HEK293 (cell line): ENCODE results near the gene CATSPERZ.

Experiments used
- CTCF ChIA-PET: fragments of 350-600 bp; formaldehyde crosslinking; extraction: SDS; loops from one replicate; lab custom pipeline; 2021; ENCODE audit warnings: antibody characterized with exemption; lab: Yijun Ruan, JAX
- POLR2A ChIA-PET: fragments of 300-600 bp; formaldehyde crosslinking; extraction: SDS; loops from one replicate; lab custom pipeline; 2020; ENCODE audit warnings: antibody characterized with exemption, inconsistent platforms; lab: Yijun Ruan, JAX
- H3K27ac ChIP-seq: fragments of 200-500 bp; sonication (Bioruptor generic); 2 replicates; pipeline ENCODE4 v1.5.1; 2014; ENCODE audit warnings: low read depth, low read length, control low read depth, inconsistent platforms; ENCODE audit errors: extremely low read depth
- H3K36me3 ChIP-seq, 2 experiments: fragments of 200-500 bp in 1 of 2; sonication (Bioruptor generic) in 1 of 2; 1 replicate in 1 of 2; 2 replicates in 1 of 2; pipeline ENCODE4 v1.5.1; 2014 to 2017; ENCODE audit warnings: inconsistent platforms in 2 of 2, low read length in 2 of 2; ENCODE audit not compliant: control insufficient read depth in 2 of 2, insufficient read depth in 1 of 2
- H3K4me1 ChIP-seq: fragments of 200-500 bp; sonication (Bioruptor generic); 2 replicates; pipeline ENCODE4 v1.5.1; 2014; ENCODE audit warnings: mild to moderate bottlenecking, low read length, inconsistent platforms; ENCODE audit not compliant: control insufficient read depth, insufficient read depth
- H3K4me3 ChIP-seq: 2 replicates; pipeline ENCODE4 v1.5.1; 2011; ENCODE audit warnings: low read depth, mild to moderate bottlenecking, control low read depth, low read length, moderate library complexity
- H3K9me3 ChIP-seq: fragments of 200-500 bp; sonication (Bioruptor generic); 2 replicates; pipeline ENCODE4 v1.5.1; 2014; ENCODE audit warnings: low read depth, low read length, inconsistent platforms; ENCODE audit not compliant: control insufficient read depth, insufficient read depth
- GLI4 ChIP-seq: fragments of 450-650 bp; formaldehyde crosslinking; IDR thresholded peaks from 2 replicates; pipeline ENCODE4 v1.5.1; 2016; ENCODE audit warnings: missing biosample characterization, missing genetic modification characterization
- GLIS1 ChIP-seq: fragments of 450-650 bp; formaldehyde crosslinking; IDR thresholded peaks from 2 replicates; pipeline ENCODE4 v1.5.1; 2016; ENCODE audit warnings: missing biosample characterization, missing genetic modification characterization
- GLIS2 ChIP-seq: fragments of 450-650 bp; formaldehyde crosslinking; IDR thresholded peaks from 2 replicates; pipeline ENCODE4 v1.5.1; 2016; ENCODE audit warnings: missing biosample characterization, missing genetic modification characterization
- KLF7 ChIP-seq: fragments of 450-650 bp; formaldehyde crosslinking; IDR thresholded peaks from 2 replicates; pipeline ENCODE4 v1.5.1; 2016; ENCODE audit warnings: missing biosample characterization, missing genetic modification characterization, borderline replicate concordance
- PRDM1 ChIP-seq: fragments of 450-650 bp; formaldehyde crosslinking; IDR thresholded peaks from 2 replicates; pipeline ENCODE4; 2016; ENCODE audit warnings: missing biosample characterization, missing genetic modification characterization
- SCRT2 ChIP-seq: fragments of 450-650 bp; formaldehyde crosslinking; IDR thresholded peaks from 2 replicates; pipeline ENCODE4 v1.5.1; 2016; ENCODE audit warnings: missing biosample characterization, missing genetic modification characterization
- ZIC2 ChIP-seq: fragments of 450-650 bp; formaldehyde crosslinking; IDR thresholded peaks from 2 replicates; pipeline ENCODE4 v1.5.1; 2016; ENCODE audit warnings: missing biosample characterization, missing genetic modification characterization
- ZNF133 ChIP-seq: fragments of 450-650 bp; formaldehyde crosslinking; IDR thresholded peaks from 2 replicates; pipeline ENCODE4 v1.5.1; 2016; ENCODE audit warnings: missing biosample characterization, missing genetic modification characterization
- ZNF146 ChIP-seq: fragments of 450-650 bp; formaldehyde crosslinking; IDR thresholded peaks from 2 replicates; pipeline ENCODE4 v1.5.1; 2016; ENCODE audit warnings: missing biosample characterization, missing genetic modification characterization
- ZNF501 ChIP-seq: fragments of 450-650 bp; formaldehyde crosslinking; IDR thresholded peaks from 2 replicates; pipeline ENCODE4 v1.5.1; 2016; ENCODE audit warnings: missing biosample characterization, missing genetic modification characterization
- ZNF623 ChIP-seq: fragments of 450-650 bp; formaldehyde crosslinking; IDR thresholded peaks from 2 replicates; pipeline ENCODE4 v1.5.1; 2016; ENCODE audit warnings: missing biosample characterization, missing genetic modification characterization
- TF ChIP-seq, protein P1 (sequence below): fragments of 450-650 bp; formaldehyde crosslinking; IDR thresholded peaks from 2 replicates; pipeline ENCODE4 v1.5.1; 2017; ENCODE audit warnings: missing biosample characterization, missing genetic modification characterization
- TF ChIP-seq, protein P2 (sequence below): fragments of 450-650 bp; formaldehyde crosslinking; IDR thresholded peaks from 2 replicates; pipeline ENCODE4 v1.5.0; 2017; ENCODE audit warnings: missing biosample characterization, missing genetic modification characterization, borderline replicate concordance
- TF ChIP-seq, protein P3 (sequence below): fragments of 450-650 bp; formaldehyde crosslinking; conservative IDR thresholded peaks from 2 replicates; pipeline ENCODE4 v1.5.1; 2016; ENCODE audit warnings: low read depth, missing biosample characterization, missing genetic modification characterization
- TF ChIP-seq, protein P4 (sequence below): fragments of 450-650 bp; formaldehyde crosslinking; IDR thresholded peaks from 2 replicates; pipeline ENCODE4 v1.5.1; 2017; ENCODE audit warnings: missing biosample characterization, missing genetic modification characterization
- TF ChIP-seq, protein P5 (sequence below): fragments of 450-650 bp; formaldehyde crosslinking; IDR thresholded peaks from 2 replicates; pipeline ENCODE4 v1.5.1; 2016; ENCODE audit warnings: missing biosample characterization, missing genetic modification characterization

CATSPERZ gene

DNA sequence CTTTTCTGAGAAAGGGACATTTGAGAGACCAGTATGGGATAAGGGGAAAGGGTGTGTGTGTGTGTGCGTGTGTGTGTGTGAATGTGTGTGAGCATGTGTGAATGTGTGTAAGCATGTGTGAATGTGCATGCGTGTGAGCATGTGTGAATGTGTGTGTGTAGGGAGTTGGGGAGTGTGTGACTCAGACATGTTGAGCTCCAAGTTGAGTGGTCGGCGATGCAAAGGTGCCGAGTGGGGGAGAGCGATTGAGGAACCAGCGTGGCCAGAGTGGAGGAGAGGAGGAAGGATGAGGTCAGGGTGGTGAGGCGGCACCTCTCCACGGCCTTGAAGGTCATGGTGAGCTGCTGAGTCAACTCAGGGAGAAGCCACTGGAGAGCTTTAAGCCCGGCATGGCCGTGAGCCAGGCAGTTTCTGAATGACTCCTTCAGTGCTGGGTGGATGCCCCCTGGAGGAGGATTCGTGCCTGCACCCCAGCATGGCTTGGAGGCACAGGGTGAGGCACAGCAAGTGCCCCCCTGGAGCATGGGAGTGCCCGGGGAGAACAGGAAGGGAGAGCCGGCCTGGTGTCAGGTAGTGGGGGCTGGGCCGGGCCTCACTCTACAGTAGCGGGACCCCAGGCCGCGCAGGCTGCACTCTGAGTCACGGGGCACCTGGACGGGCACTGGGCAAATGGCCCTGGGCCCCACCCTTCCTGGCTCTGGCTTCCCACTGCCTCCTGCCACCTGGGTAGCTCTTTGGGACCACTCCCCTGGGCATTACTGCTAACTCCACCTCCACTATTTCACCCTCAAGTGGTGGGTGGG is 31.6 kb downstream of the CATSPERZ start (continued):
- TF ChIP-seq, protein P1, sequence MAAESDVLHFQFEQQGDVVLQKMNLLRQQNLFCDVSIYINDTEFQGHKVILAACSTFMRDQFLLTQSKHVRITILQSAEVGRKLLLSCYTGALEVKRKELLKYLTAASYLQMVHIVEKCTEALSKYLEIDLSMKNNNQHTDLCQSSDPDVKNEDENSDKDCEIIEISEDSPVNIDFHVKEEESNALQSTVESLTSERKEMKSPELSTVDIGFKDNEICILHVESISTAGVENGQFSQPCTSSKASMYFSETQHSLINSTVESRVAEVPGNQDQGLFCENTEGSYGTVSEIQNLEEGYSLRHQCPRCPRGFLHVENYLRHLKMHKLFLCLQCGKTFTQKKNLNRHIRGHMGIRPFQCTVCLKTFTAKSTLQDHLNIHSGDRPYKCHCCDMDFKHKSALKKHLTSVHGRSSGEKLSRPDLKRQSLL, result no peak
- 0 out of 2 replicates have a peak, but pooled peaks have one; percentile 24 for TF ChIP-seq SCRT2 (tag by site-specific recombination)
- TF ChIP-seq, protein P2, sequence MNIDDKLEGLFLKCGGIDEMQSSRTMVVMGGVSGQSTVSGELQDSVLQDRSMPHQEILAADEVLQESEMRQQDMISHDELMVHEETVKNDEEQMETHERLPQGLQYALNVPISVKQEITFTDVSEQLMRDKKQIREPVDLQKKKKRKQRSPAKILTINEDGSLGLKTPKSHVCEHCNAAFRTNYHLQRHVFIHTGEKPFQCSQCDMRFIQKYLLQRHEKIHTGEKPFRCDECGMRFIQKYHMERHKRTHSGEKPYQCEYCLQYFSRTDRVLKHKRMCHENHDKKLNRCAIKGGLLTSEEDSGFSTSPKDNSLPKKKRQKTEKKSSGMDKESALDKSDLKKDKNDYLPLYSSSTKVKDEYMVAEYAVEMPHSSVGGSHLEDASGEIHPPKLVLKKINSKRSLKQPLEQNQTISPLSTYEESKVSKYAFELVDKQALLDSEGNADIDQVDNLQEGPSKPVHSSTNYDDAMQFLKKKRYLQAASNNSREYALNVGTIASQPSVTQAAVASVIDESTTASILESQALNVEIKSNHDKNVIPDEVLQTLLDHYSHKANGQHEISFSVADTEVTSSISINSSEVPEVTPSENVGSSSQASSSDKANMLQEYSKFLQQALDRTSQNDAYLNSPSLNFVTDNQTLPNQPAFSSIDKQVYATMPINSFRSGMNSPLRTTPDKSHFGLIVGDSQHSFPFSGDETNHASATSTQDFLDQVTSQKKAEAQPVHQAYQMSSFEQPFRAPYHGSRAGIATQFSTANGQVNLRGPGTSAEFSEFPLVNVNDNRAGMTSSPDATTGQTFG, result no peak
- TF ChIP-seq, protein P3, sequence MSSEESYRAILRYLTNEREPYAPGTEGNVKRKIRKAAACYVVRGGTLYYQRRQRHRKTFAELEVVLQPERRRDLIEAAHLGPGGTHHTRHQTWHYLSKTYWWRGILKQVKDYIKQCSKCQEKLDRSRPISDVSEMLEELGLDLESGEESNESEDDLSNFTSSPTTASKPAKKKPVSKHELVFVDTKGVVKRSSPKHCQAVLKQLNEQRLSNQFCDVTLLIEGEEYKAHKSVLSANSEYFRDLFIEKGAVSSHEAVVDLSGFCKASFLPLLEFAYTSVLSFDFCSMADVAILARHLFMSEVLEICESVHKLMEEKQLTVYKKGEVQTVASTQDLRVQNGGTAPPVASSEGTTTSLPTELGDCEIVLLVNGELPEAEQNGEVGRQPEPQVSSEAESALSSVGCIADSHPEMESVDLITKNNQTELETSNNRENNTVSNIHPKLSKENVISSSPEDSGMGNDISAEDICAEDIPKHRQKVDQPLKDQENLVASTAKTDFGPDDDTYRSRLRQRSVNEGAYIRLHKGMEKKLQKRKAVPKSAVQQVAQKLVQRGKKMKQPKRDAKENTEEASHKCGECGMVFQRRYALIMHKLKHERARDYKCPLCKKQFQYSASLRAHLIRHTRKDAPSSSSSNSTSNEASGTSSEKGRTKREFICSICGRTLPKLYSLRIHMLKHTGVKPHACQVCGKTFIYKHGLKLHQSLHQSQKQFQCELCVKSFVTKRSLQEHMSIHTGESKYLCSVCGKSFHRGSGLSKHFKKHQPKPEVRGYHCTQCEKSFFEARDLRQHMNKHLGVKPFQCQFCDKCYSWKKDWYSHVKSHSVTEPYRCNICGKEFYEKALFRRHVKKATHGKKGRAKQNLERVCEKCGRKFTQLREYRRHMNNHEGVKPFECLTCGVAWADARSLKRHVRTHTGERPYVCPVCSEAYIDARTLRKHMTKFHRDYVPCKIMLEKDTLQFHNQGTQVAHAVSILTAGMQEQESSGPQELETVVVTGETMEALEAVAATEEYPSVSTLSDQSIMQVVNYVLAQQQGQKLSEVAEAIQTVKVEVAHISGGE (tag by site-specific recombination), result no peak
- TF ChIP-seq, protein P4, sequence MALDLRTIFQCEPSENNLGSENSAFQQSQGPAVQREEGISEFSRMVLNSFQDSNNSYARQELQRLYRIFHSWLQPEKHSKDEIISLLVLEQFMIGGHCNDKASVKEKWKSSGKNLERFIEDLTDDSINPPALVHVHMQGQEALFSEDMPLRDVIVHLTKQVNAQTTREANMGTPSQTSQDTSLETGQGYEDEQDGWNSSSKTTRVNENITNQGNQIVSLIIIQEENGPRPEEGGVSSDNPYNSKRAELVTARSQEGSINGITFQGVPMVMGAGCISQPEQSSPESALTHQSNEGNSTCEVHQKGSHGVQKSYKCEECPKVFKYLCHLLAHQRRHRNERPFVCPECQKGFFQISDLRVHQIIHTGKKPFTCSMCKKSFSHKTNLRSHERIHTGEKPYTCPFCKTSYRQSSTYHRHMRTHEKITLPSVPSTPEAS (tag by site-specific recombination), result peak; percentile 90
- TF ChIP-seq ZNF501, result no peak
- peak; percentile 95 for TF ChIP-seq ZIC2 (tag by site-specific recombination)
- TF ChIP-seq GLIS1 (tag by site-specific recombination), result peak; percentile 92
- peak; percentile 94 for TF ChIP-seq GLI4 (tag by site-specific recombination)
- 0 out of 2 replicates have a peak, but pooled peaks have one; percentile 14 for TF ChIP-seq ZNF133 (tag by site-specific recombination)
- no peak for TF ChIP-seq ZNF623 (tag by site-specific recombination)
- peak; percentile 32; the same call in 1 of the 2 replicates for TF ChIP-seq PRDM1 (tag by site-specific recombination)
- TF ChIP-seq, protein P5, sequence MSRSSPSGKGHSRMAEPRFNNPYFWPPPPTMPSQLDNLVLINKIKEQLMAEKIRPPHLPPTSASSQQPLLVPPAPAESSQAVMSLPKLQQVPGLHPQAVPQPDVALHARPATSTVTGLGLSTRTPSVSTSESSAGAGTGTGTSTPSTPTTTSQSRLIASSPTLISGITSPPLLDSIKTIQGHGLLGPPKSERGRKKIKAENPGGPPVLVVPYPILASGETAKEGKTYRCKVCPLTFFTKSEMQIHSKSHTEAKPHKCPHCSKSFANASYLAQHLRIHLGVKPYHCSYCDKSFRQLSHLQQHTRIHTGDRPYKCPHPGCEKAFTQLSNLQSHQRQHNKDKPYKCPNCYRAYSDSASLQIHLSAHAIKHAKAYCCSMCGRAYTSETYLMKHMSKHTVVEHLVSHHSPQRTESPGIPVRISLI (tag by site-specific recombination), result no peak
- TF ChIP-seq GLIS2 (tag by site-specific recombination), result peak; percentile 71

DNA sequence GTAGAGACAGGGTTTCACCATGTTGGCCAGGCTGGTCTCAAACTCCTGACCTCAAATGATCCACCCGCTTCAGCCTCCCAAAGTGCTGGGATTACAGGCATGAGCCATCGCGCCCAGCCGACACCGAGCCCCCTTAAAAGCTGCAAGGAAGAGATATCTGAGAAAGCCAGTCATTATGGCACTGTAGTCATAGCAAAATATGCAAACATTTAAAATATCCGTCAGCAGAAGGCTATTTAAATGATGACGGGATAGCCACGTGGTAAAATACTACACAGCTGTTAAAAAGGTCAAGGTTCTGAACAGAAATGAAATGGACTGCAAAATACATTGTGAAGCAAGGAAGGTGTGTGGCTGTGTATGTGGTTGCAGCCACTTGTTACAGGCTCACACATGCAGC is 33.4 kb downstream of the CATSPERZ start:
- no peaks in the 10 kb centered on the region for H3K9me3 ChIP-seq
- H3K36me3 ChIP-seq, result no peaks in the 10 kb centered on the region
- no peak overlapping the region for H3K4me3 ChIP-seq
- POLR2A ChIA-PET, result interaction anchor here (0.6 to 2.3 kb wide), 3 partner anchors 9 to 43 kb away, joined by 3 to 7 read pairs (median 4); partner anchors contain the start of genes PRDX5 and TRMT112
- CTCF ChIA-PET, result interaction anchor here (0.6 to 9.6 kb wide), 6 partner anchors 16 to 119 kb away, joined by 3 to 81 read pairs (median 6); partner anchors contain the start of genes ESRRA, PRDX5, RPS6KA4 and TRMT112
- no peak overlapping the region for H3K27ac ChIP-seq
- TF ChIP-seq KLF7 (tag by site-specific recombination) (no peak), ZNF146 (peak; percentile 83)
- H3K4me1 ChIP-seq, result no peaks in the 10 kb centered on the region
